ENCODE measurements around the gene TBCEL. TPM values are rescaled to one million over a fixed set of nuclear protein-coding genes. Genes with fewer than 3 reads are reported as not detected.

TBCEL gene
- total and polyA plus RNA-seq, 10 of the 15 experiments (the other 5 are each of a cell fraction or from before 2014, with no cell fraction given): 2.0 to 10.4 (median 7.3) TPM

DNA sequence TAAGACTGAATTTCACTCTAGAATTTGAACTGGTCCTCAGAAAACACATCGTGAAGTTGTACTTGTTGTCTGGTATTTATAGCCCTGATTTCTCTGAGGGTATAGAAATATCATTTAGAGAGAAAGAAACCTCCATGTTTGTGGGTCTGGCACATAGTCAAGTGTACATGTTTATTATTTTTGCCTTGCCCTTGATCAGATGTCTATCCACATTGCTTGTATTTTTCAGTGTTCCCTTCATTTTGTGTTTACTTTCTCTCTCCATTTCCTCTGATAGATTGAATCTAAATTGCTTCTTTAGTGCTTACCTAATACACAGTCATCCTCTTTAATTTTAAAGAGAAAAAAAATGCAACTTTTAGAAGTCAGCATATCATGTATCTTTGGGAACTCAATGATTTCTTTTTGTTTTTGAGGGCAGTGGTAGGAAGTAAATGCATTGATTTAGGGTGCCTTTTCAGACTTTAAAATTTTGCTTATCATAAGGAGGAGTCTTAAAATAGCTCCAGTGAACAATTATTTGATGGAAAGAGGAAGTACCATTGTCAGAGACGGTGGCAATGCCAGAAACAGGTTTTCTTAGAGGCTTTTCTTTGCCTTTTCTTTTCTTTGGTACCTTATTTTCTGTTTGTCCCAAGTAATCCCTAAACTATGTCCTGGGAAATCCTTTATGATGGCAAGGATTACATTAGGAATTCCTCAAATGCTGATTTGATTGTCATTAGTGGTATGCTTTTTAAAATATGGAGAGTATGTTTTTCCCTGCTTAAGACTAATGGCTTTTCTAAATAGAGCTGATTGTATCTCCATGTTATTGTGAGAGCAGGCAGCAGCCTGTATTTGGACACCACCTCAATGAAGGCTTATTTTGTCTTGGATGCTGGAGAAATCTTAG, 47.3 kb downstream of the TBCEL start:
- no peak for TF ChIP-seq ZNF274 (IDR thresholded peaks at IDR 0.05; ENCODE audit: insufficient read depth, insufficient read length)
- Histone ChIP-seq H3K79me2 (ENCODE audit: control insufficient read depth, insufficient read depth, low read length) (no peaks in the 10 kb centered on the region), H3K4me3 (no peak overlapping the region), H3K27ac (ENCODE audit: control insufficient read depth, insufficient read depth) (no peak overlapping the region), H3K27me3 (replicated peaks in 1 of 2; ENCODE audit: control insufficient read depth in 2 of 2, insufficient read depth in 2 of 2, low read length in 1 of 2) (no peaks in the 10 kb centered on the region), H3K4me2 (ENCODE audit: control insufficient read depth, insufficient read depth) (no peak overlapping the region), H3K9me3 (replicated peaks; ENCODE audit: control insufficient read depth, insufficient read depth, low read length) (no peaks in the 10 kb centered on the region; the same call in 2 of the 3 replicates), H4K20me1 (ENCODE audit: control insufficient read depth, insufficient read depth) (no peaks in the 10 kb centered on the region), H3K9ac (ENCODE audit: control insufficient read depth, insufficient read depth, low read length) (no peak overlapping the region), H3K36me3 (ENCODE audit: control insufficient read depth in 2 of 2, insufficient read depth in 2 of 2, low read length in 1 of 2) (peaks cover 0 to 2% of the 10 kb centered on the region in 2 experiments; a peak in 1 of 4 replicates), H2AFZ (ENCODE audit: control insufficient read depth, low read depth, low read length) (no peak overlapping the region), H3K4me1 (ENCODE audit: control insufficient read depth, insufficient read depth, low read length) (peaks cover 14% of the 10 kb centered on the region; the same call in 1 of the 2 replicates)
- no TSS peak for BruUV-seq (replicated peaks)
- ChIA-PET CTCF (no interaction called here), SMC1A (ENCODE audit: uncharacterized antibody, unreplicated experiment) (interaction anchor here (0.6 kb wide), 1 partner anchor 242 kb away, joined by 3 read pairs; no protein-coding TSS in a partner anchor), RAD21 (ENCODE audit: unreplicated experiment) (no interaction called here), POLR2A (no interaction called here)
- ATAC-seq: no peak
- no peak for FAIRE-seq
- intact Hi-C loops (cut with micrococcal nuclease; ENCODE audit: unreplicated experiment) (no loop called here), in situ Hi-C loops (cut with MboI) (no loop called here)
- 33% methylated on average over 2 of the region's 2 CpGs for WGBS (ENCODE audit: insufficient coverage, insufficient replicate concordance, low lambda C conversion rate, missing lambda C conversion rate)
- DNase-seq (ENCODE audit: low read depth, low spot score): no peak

DNA sequence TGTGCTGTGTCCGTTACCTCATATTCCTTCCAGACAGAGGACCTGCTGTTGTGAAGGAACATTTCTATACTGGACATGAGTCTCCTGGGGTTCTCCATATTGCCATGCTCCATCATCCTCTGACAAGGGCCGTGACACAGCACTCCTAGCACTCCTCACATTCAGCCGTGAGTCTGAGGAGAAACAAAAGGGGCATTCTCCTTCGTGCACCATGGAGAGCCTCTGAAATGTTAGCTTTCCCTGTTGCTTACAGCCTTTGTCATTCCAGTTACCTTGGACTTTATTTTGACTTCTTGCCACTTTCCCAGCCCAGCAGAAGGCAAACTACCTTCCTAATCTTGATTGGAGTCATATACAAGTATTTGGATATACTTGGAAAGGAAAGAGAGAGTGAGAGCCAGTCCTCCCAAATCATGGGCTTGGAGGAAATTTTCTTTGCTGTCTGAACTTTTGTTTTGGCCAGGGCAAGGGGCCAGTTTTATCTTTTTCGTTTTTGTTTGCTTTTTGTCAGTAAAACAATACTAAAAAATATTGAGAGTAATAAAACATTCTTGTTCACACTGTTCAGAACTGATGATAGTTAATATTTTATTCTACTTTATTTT, 48.0 kb downstream of the TBCEL start:
- POLR2A ChIA-PET: no interaction called here
- Histone ChIP-seq H3K27ac (ENCODE audit: control insufficient read depth, insufficient read depth) (no peak overlapping the region), H4K20me1 (ENCODE audit: control insufficient read depth, insufficient read depth) (no peaks in the 10 kb centered on the region), H3K9ac (ENCODE audit: control insufficient read depth, insufficient read depth, low read length) (no peak overlapping the region), H3K9me3 (replicated peaks; ENCODE audit: control insufficient read depth, insufficient read depth, low read length) (no peaks in the 10 kb centered on the region; the same call in 2 of the 3 replicates), H3K4me1 (ENCODE audit: control insufficient read depth, insufficient read depth, low read length) (peaks cover 14% of the 10 kb centered on the region; the same call in 1 of the 2 replicates), H2AFZ (ENCODE audit: control insufficient read depth, low read depth, low read length) (no peak overlapping the region), H3K4me3 (no peak overlapping the region), H3K27me3 (replicated peaks in 1 of 2; ENCODE audit: control insufficient read depth in 2 of 2, insufficient read depth in 2 of 2, low read length in 1 of 2) (no peaks in the 10 kb centered on the region), H3K36me3 (ENCODE audit: control insufficient read depth in 2 of 2, insufficient read depth in 2 of 2, low read length in 1 of 2) (no peaks in the 10 kb centered on the region; a peak in 1 of 4 replicates), H3K79me2 (ENCODE audit: control insufficient read depth, insufficient read depth, low read length) (no peaks in the 10 kb centered on the region), H3K4me2 (ENCODE audit: control insufficient read depth, insufficient read depth) (no peak overlapping the region)
- no peak for FAIRE-seq
- in situ Hi-C loops (cut with MboI): no loop called here
- CTCF ChIA-PET: no interaction called here
- ATAC-seq: no peak
- RAD21 ChIA-PET (ENCODE audit: unreplicated experiment): no interaction called here
- WGBS (ENCODE audit: insufficient coverage, insufficient replicate concordance, low lambda C conversion rate, missing lambda C conversion rate): 96% methylated on average over 5 of the region's 5 CpGs
- intact Hi-C loops (cut with micrococcal nuclease; ENCODE audit: unreplicated experiment): no loop called here
- BruUV-seq (replicated peaks): no TSS peak
- no peak for DNase-seq (ENCODE audit: low read depth, low spot score)
- SMC1A ChIA-PET (ENCODE audit: uncharacterized antibody, unreplicated experiment): interaction anchor here (0.6 kb wide), 1 partner anchor 242 kb away, joined by 3 read pairs; no protein-coding TSS in a partner anchor
- TF ChIP-seq, protein P1, sequence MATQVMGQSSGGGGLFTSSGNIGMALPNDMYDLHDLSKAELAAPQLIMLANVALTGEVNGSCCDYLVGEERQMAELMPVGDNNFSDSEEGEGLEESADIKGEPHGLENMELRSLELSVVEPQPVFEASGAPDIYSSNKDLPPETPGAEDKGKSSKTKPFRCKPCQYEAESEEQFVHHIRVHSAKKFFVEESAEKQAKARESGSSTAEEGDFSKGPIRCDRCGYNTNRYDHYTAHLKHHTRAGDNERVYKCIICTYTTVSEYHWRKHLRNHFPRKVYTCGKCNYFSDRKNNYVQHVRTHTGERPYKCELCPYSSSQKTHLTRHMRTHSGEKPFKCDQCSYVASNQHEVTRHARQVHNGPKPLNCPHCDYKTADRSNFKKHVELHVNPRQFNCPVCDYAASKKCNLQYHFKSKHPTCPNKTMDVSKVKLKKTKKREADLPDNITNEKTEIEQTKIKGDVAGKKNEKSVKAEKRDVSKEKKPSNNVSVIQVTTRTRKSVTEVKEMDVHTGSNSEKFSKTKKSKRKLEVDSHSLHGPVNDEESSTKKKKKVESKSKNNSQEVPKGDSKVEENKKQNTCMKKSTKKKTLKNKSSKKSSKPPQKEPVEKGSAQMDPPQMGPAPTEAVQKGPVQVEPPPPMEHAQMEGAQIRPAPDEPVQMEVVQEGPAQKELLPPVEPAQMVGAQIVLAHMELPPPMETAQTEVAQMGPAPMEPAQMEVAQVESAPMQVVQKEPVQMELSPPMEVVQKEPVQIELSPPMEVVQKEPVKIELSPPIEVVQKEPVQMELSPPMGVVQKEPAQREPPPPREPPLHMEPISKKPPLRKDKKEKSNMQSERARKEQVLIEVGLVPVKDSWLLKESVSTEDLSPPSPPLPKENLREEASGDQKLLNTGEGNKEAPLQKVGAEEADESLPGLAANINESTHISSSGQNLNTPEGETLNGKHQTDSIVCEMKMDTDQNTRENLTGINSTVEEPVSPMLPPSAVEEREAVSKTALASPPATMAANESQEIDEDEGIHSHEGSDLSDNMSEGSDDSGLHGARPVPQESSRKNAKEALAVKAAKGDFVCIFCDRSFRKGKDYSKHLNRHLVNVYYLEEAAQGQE (IDR thresholded peaks at IDR 0.05; ENCODE audit: low read depth, low read length): no peak
- TF ChIP-seq EP300 (IDR thresholded peaks at IDR 0.05; ENCODE audit: borderline replicate concordance in 1 of 2, control insufficient read depth in 1 of 2, low read depth in 2 of 2, low read length in 2 of 2): no peak
- TF ChIP-seq HCFC1 (IDR thresholded peaks at IDR 0.05; ENCODE audit: low read length): no peak
- TF ChIP-seq TAF1 (IDR thresholded peaks at IDR 0.05; ENCODE audit: borderline replicate concordance, low read depth, low read length): no peak
- no peak for TF ChIP-seq POLR2AphosphoS2 (IDR thresholded peaks at IDR 0.05; ENCODE audit: low read depth, low read length)
- TF ChIP-seq, protein P2, sequence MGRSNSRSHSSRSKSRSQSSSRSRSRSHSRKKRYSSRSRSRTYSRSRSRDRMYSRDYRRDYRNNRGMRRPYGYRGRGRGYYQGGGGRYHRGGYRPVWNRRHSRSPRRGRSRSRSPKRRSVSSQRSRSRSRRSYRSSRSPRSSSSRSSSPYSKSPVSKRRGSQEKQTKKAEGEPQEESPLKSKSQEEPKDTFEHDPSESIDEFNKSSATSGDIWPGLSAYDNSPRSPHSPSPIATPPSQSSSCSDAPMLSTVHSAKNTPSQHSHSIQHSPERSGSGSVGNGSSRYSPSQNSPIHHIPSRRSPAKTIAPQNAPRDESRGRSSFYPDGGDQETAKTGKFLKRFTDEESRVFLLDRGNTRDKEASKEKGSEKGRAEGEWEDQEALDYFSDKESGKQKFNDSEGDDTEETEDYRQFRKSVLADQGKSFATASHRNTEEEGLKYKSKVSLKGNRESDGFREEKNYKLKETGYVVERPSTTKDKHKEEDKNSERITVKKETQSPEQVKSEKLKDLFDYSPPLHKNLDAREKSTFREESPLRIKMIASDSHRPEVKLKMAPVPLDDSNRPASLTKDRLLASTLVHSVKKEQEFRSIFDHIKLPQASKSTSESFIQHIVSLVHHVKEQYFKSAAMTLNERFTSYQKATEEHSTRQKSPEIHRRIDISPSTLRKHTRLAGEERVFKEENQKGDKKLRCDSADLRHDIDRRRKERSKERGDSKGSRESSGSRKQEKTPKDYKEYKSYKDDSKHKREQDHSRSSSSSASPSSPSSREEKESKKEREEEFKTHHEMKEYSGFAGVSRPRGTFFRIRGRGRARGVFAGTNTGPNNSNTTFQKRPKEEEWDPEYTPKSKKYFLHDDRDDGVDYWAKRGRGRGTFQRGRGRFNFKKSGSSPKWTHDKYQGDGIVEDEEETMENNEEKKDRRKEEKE (IDR thresholded peaks at IDR 0.05): no peak
- no peak for TF ChIP-seq NFIC (IDR thresholded peaks at IDR 0.05; ENCODE audit: low read depth, low read length)
